Activated T-helper 1 cell treated with anti-CD3 and anti-CD28 coated beads, Interleukin-12 subunit alpha, Interleukin-12 subunit beta, Interleukin-2, Interleukin-4 antibody, amounts not matched to agents 30 ng/mL and 10 ng/mL and 1 ng/mL, durations not matched to agents 14 hours and 24 hours and 36 hours (primary cell): ENCODE results near the gene SMIM22. TPM values are rescaled to one million over a fixed set of nuclear protein-coding genes. Genes with fewer than 3 reads are reported as not detected.
A peak's percentile ranks its signal among the peaks of the same experiment; 100 is the strongest.

Source experiments
- DNase-seq: peaks from one replicate; pipeline ENCODE4 v3.0.0; 2021; ENCODE audit warnings: low spot score
- H3K27ac Mint-ChIP-seq: one replicate; pipeline ENCODE4 v1.8.0; 2021; ENCODE audit warnings: mild to moderate bottlenecking, mixed read lengths
- H3K27me3 Mint-ChIP-seq: one replicate; pipeline ENCODE4 v1.8.0; 2022; ENCODE audit warnings: mild to moderate bottlenecking, moderate library complexity, mixed read lengths; ENCODE audit not compliant: insufficient read depth
- H3K36me3 Mint-ChIP-seq: one replicate; pipeline ENCODE4 v1.8.0; 2021; ENCODE audit warnings: low read depth, mixed read lengths
- H3K4me1 Mint-ChIP-seq: one replicate; pipeline ENCODE4 v1.8.0; 2021; ENCODE audit warnings: low read depth, mixed read lengths
- H3K4me3 Mint-ChIP-seq: one replicate; pipeline ENCODE4 v1.8.0; 2021; ENCODE audit warnings: mild to moderate bottlenecking, moderate library complexity, mixed read lengths
- H3K9me3 Mint-ChIP-seq: one replicate; pipeline ENCODE4 v1.8.0; 2021; ENCODE audit warnings: mixed read lengths
- intact Hi-C: fragments of 100-400 bp; cut with micrococcal nuclease; formaldehyde crosslinking; loops from one replicate; pipeline ENCODE4 v1.15.1; 2024
- total RNA-seq: library from RNA; stranded (reverse); gene quantifications from 2 replicates; pipeline ENCODE4 v1.2.3, GENCODE V29; 2022

Gene SMIM22
- total RNA-seq: not detected in 2 replicates

- Mint-ChIP-seq H3K9me3 (no peaks in the 10 kb centered on the region), H3K36me3 (no peaks in the 10 kb centered on the region), H3K4me3 (no peak within 1 kb of the TSS), H3K27ac (no peak within 1 kb of the TSS), H3K27me3 (no peaks in the 10 kb centered on the region), H3K4me1 (peaks cover 6% of the 10 kb centered on the region)
- DNase-seq: no peak
- intact Hi-C loops: no loop called here
These were observed at the start of gene SMIM22 for GRCh38 chr16:4795181-4795827. SMIM22 (plus strand) TSS chr16:4795369; CDS start chr16:4795735, 366 bp downstream.

- Mint-ChIP-seq H3K27me3 (no peaks in the 10 kb centered on the region), H3K27ac (no peak overlapping the region), H3K9me3 (no peaks in the 10 kb centered on the region), H3K4me3 (no peak overlapping the region), H3K36me3 (no peaks in the 10 kb centered on the region), H3K4me1 (peaks cover 22% of the 10 kb centered on the region)
- intact Hi-C loops: no loop called here
- no peak for DNase-seq
These were observed 49.0 kb upstream of the SMIM22 start for GRCh38 chr16:4746215-4746614.

- Mint-ChIP-seq H3K4me3 (no peak overlapping the region), H3K4me1 (peaks cover 22% of the 10 kb centered on the region), H3K27ac (no peak overlapping the region), H3K27me3 (no peaks in the 10 kb centered on the region), H3K36me3 (no peaks in the 10 kb centered on the region), H3K9me3 (no peaks in the 10 kb centered on the region)
- intact Hi-C loops: no loop called here
- DNase-seq: no peak
These were observed 48.1 kb upstream of the SMIM22 start for GRCh38 chr16:4746991-4747574.

DNA sequence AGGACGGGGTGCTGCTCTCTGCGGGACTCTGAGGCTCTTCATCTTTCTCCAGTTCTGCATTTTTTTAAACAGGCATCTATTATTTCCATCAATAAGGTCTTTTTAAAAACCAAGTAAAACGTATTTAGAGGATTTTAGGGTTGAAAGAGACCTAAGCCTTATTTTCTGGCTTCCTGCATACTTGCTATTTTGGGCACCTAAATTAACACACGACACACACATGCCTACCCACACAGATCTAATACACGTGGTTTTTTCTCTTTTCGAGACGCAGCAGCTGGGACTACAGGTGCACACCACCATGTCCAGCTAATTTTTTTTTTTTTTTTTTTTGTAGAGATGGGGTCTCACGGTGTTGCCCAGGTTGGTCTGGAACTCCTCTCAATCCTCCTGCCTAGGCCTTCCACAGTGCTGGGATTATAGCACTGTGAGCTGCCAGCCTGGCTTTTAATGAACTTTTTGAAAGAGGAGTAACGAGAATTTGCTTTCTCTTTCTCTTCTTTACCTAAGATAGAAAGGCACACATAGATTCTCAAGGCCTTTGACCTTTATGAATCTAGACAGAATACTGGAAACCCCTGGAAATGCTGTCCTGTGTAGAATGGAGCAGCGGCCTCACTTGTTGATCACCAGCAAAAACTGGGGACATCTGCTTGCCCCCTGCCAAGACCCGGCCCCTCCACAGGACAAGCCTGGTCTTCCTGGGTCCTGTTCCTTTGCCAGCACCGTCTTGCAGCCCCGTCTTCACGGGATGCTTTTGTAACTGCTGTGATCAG is 47.1 kb upstream of the SMIM22 start:
- peaks cover under 1% of the 10 kb centered on the region for H3K36me3 Mint-ChIP-seq
- H3K9me3 Mint-ChIP-seq: no peaks in the 10 kb centered on the region
- H3K27me3 Mint-ChIP-seq: no peaks in the 10 kb centered on the region
- intact Hi-C loops: no loop called here
- no peak for DNase-seq
- H3K4me3 Mint-ChIP-seq: no peak overlapping the region
- H3K4me1 Mint-ChIP-seq: peaks cover 17% of the 10 kb centered on the region
- H3K27ac Mint-ChIP-seq: peak overlapping the region; percentile 1

DNA sequence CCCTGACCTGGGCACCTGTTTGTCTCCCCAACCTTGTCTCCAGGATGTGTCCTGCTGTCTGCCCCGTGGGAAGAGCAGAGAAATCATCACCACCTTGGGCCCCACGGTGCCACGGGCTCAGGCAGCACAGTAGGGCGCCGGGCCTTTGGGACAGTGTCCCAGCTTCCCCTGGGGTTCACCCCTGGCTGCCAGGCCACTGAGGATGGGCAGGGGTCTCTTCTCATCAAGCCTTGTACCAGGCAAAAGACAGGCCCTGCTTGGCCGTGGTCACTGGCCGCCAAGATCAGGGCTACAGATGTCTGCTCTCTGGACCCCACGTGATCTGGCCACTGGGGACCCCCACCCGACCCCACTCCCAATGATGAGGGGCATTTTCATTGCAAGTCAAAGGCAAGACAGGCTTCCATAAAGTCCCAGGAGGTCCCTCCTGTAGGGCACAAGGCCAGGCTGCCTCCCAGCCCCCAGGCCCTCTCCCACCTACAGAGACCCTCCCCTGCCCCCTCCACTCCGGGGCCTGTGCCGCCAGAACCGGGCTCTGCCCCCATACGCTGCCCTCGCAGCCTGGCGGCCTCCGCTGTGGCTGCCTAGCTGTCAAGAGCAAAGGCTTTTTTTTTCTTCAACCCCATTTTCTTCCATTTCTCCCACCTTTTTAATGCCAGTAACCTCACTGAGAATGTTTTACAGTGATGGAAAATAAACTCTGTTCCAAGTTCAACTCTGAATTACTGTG is 46.3 kb upstream of the SMIM22 start:
- H3K27ac Mint-ChIP-seq: peak overlapping the region; percentile 58
- H3K36me3 Mint-ChIP-seq: peaks cover 2% of the 10 kb centered on the region

DNA sequence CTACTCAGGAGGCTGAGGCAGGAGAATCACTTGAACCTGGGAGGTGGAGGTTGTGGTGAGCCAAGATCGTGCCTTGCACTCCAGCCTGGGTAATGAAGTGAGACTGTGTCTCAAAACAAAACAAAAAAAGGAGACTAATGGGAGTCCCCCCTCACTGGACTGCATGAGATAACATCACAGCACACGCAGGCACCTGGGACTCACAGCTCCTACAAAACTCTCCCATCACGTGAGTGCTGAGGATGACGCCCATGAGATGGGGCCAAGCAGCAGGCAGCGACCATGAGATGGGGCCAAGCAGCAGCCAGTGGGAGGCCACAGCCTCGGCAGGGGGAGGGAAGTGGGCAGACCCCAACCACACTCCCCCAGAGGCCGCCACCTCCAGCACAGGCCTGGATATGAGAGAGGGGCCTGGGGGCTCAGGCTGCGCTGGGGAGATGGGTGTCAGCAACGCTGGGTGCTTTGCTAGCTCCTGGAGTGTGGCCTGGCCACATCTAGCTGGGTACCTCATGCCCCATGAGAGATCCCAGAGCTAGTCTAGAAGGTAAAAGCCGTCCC is 45.4 kb upstream of the SMIM22 start:
- Mint-ChIP-seq H3K36me3 (peaks cover 4% of the 10 kb centered on the region), H3K27ac (no peak overlapping the region), H3K9me3 (no peaks in the 10 kb centered on the region), H3K4me1 (peaks cover 12% of the 10 kb centered on the region), H3K27me3 (no peaks in the 10 kb centered on the region), H3K4me3 (no peak overlapping the region)
- intact Hi-C loops: no loop called here
- no peak for DNase-seq

More for the DNA sequence above, 46.3 kb upstream of the SMIM22 start:
- Mint-ChIP-seq H3K4me1 (peaks cover 12% of the 10 kb centered on the region), H3K4me3 (no peak overlapping the region), H3K9me3 (no peaks in the 10 kb centered on the region), H3K27me3 (no peaks in the 10 kb centered on the region)
- DNase-seq: no peak
- intact Hi-C loops: no loop called here

- H3K27ac Mint-ChIP-seq: no peak overlapping the region
- no peaks in the 10 kb centered on the region for H3K27me3 Mint-ChIP-seq
These were observed 44.3 kb upstream of the SMIM22 start for GRCh38 chr16:4750896-4751295.

DNA sequence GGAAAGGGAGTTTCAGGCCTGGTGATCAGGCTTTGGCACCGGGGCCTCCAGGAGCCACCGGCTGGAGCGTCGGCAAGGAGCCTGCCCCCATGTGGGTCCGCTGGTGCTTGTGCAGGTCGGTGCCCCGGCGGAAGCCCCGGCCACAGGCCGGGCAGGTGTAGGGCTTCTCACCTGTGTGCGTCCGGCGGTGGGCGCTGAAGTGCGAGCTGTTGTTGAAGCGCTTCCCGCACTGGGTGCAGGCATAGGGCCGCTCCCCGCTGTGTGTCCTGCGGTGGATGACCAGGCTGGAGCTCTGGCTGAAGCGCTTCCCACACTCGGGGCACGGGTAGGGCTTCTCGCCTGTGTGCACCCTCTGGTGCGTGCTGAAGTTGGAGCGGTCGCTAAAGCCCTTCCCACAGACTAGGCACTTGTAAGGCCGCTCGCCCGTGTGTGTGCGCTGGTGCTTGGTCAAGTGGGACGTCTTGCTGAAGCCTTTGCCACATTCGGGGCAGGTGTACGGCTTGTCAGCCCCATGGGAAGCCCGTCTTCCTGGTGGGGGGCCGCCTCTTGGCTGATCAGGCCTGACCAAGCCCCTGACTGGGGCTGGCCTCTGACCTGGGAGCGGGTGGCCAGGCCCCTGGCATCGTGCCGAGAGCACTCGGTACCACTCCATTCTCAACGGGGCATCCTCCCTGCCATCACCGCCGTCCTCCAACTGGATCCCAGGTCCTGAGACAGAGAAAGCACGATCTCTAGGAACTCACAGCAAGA is 42.6 kb upstream of the SMIM22 start:
- Mint-ChIP-seq H3K4me1 (peaks cover 11% of the 10 kb centered on the region), H3K27ac (no peak overlapping the region), H3K36me3 (peaks cover 17% of the 10 kb centered on the region), H3K9me3 (no peaks in the 10 kb centered on the region), H3K27me3 (no peaks in the 10 kb centered on the region), H3K4me3 (no peak overlapping the region)
- intact Hi-C loops: no loop called here
- DNase-seq: no peak

More at GRCh38 chr16:4750896-4751295, 44.3 kb upstream of the SMIM22 start:
- Mint-ChIP-seq H3K4me3 (no peak overlapping the region), H3K9me3 (no peaks in the 10 kb centered on the region), H3K36me3 (peaks cover 14% of the 10 kb centered on the region), H3K4me1 (peaks cover 12% of the 10 kb centered on the region)
- intact Hi-C loops: no loop called here
- no peak for DNase-seq

DNA sequence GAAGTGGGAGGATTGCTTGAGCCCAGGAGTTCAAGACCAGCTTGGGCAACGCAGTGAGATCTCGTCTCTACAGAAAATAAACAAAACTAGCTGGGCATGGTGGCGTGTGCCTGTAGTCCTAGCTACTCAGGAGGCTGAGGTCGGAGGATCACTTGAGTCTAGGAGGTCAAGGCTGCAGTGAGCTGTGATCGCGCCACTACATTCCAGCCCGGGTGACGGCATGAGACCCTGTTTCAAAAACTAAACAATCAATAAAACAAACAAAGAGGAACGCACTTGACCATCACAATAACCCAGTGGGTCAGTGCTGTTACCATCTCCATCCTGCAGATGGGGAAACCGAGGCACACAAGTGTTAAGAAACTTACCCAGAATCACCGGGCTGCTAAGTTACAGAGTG is 41.9 kb upstream of the SMIM22 start:
- H3K36me3 Mint-ChIP-seq: peaks cover 17% of the 10 kb centered on the region

GRCh38 chr16:4754865-4755264 is 40.3 kb upstream of the SMIM22 start:
- Mint-ChIP-seq H3K4me3 (no peak overlapping the region), H3K27me3 (no peaks in the 10 kb centered on the region), H3K9me3 (no peaks in the 10 kb centered on the region), H3K4me1 (no peaks in the 10 kb centered on the region), H3K27ac (no peak overlapping the region), H3K36me3 (peaks cover 26% of the 10 kb centered on the region)
- intact Hi-C loops: no loop called here
- DNase-seq: no peak

More for the DNA sequence above, 41.9 kb upstream of the SMIM22 start:
- H3K4me1 Mint-ChIP-seq: peaks cover 4% of the 10 kb centered on the region
- no peak for DNase-seq
- no peak overlapping the region for H3K27ac Mint-ChIP-seq
- intact Hi-C loops: no loop called here
- no peaks in the 10 kb centered on the region for H3K9me3 Mint-ChIP-seq
- H3K27me3 Mint-ChIP-seq: no peaks in the 10 kb centered on the region
- H3K4me3 Mint-ChIP-seq: no peak overlapping the region

DNA sequence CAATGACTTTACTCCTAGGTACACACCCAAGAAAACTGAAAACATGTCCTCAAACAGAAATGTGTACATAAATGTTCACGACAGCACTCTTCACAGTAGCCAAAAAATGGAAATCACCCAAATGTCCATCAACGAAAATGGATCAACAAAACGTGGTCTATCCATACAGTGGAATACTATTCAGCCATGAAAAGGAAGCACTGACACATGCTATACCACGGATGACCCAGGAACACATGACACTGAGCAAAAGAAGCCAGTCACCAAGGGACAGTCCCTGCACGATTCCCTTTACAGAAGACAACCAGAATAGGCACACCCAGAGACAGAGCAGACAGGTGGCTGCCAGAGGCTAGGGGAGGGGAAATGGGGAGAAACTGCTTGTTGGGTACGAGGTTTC is 39.5 kb upstream of the SMIM22 start:
- no peaks in the 10 kb centered on the region for H3K27me3 Mint-ChIP-seq
- H3K4me3 Mint-ChIP-seq: no peak overlapping the region
- no peaks in the 10 kb centered on the region for H3K9me3 Mint-ChIP-seq
- no peak overlapping the region for H3K27ac Mint-ChIP-seq
- intact Hi-C loops: no loop called here
- no peaks in the 10 kb centered on the region for H3K4me1 Mint-ChIP-seq
- H3K36me3 Mint-ChIP-seq: peaks cover 30% of the 10 kb centered on the region
- no peak for DNase-seq
